PC-3 (cell line): ENCODE results near the gene PHETA1. TPM values are rescaled to one million over a fixed set of nuclear protein-coding genes. Genes with fewer than 3 reads are reported as not detected.

Experiments used
- ATAC-seq: fragments of 200-7000 bp; cut with Tn5 transposase; 2 replicates; pipeline ENCODE4 v1.9.1; 2020; ENCODE audit warnings: mild to moderate bottlenecking, moderate library complexity
- BruUV-seq: library from RNA; stranded (reverse); fragments of 400-500 nt; replicated peaks from 2 replicates; lab custom pipeline; 2021; lab: Mats Ljungman, UMichigan
- CTCF ChIA-PET: fragments of 300-600 bp; sonication (Branson Sonifier 250); formaldehyde crosslinking; loops from one replicate; lab custom pipeline; 2022; ENCODE audit warnings: antibody characterized with exemption; lab: Charles Lee
- POLR2A ChIA-PET: fragments of 300-600 bp; sonication (Branson Sonifier 250); formaldehyde crosslinking; loops from one replicate; lab custom pipeline; 2022; ENCODE audit warnings: antibody characterized with exemption; ENCODE audit not compliant: unreplicated experiment; lab: Charles Lee
- DNase-seq: peaks from one replicate; pipeline ENCODE4 v3.0.0-alpha.2; 2015
- H2AFZ ChIP-seq: fragments of 300-600 bp; sonication (generic); 2 replicates; pipeline ENCODE4 v1.6.0; 2016; ENCODE audit warnings: antibody characterized with exemption, low read length
- H3F3A ChIP-seq: fragments of 300-600 bp; sonication (generic); one replicate; pipeline ENCODE4 v1.6.0; 2017; ENCODE audit warnings: antibody characterized with exemption, low read length, control low read depth, mild to moderate bottlenecking; ENCODE audit not compliant: unreplicated experiment
- H3K27ac ChIP-seq: fragments of 300-600 bp; sonication (generic); 2 replicates; pipeline ENCODE4 v1.5.1; 2016; ENCODE audit warnings: mild to moderate bottlenecking, low read length
- H3K27me3 ChIP-seq: fragments of 300-600 bp; sonication (generic); 2 replicates; pipeline ENCODE4 v1.6.1; 2016; ENCODE audit warnings: low read length, mixed read lengths
- H3K36me3 ChIP-seq: fragments of 300-600 bp; sonication (generic); 2 replicates; pipeline ENCODE4 v1.6.1; 2016; ENCODE audit warnings: low read depth, mixed run types, low read length, mixed read lengths
- H3K4me1 ChIP-seq: fragments of 300-600 bp; sonication (generic); 2 replicates; pipeline ENCODE4 v1.5.1; 2016; ENCODE audit warnings: low read length; ENCODE audit not compliant: insufficient read depth
- H3K4me2 ChIP-seq: fragments of 300-600 bp; sonication (generic); 2 replicates; pipeline ENCODE4 v1.6.0; 2016; ENCODE audit warnings: low read length
- H3K4me3 ChIP-seq: fragments of 300-600 bp; sonication (generic); 2 replicates; pipeline ENCODE4 v1.5.1; 2016; ENCODE audit warnings: mild to moderate bottlenecking, low read length, mixed read lengths
- H3K79me2 ChIP-seq: fragments of 300-600 bp; sonication (generic); 2 replicates; pipeline ENCODE4 v1.6.1; 2017; ENCODE audit warnings: low read length, mixed read lengths
- H3K9ac ChIP-seq: fragments of 300-600 bp; sonication (generic); 2 replicates; pipeline ENCODE4 v1.6.0; 2016; ENCODE audit warnings: mild to moderate bottlenecking, low read length
- H3K9me2 ChIP-seq: fragments of 300-600 bp; sonication (generic); replicated peaks from 2 replicates; pipeline ENCODE4 v1.6.1; 2016; ENCODE audit warnings: mixed run types, low read length, mixed read lengths
- H3K9me3 ChIP-seq: fragments of 300-600 bp; sonication (generic); 2 replicates; pipeline ENCODE4 v1.6.1; 2016; ENCODE audit warnings: low read length, mixed read lengths
- H4K20me1 ChIP-seq: fragments of 300-600 bp; sonication (generic); 2 replicates; pipeline ENCODE4 v1.6.1; 2016; ENCODE audit warnings: low read length, mixed read lengths
- CTCF ChIP-seq: fragments of 300-600 bp; sonication (generic); conservative IDR thresholded peaks from 2 replicates; pipeline ENCODE4 v1.5.1; 2017; ENCODE audit warnings: antibody characterized with exemption, low read depth, mild to moderate bottlenecking, low read length
- EZH2 ChIP-seq: fragments of 300-600 bp; sonication (generic); IDR thresholded peaks from one replicate; pipeline ENCODE4 v1.6.1; 2017; ENCODE audit warnings: antibody characterized with exemption, mild to moderate bottlenecking, low read length; ENCODE audit not compliant: unreplicated experiment
- EZH2phosphoT487 ChIP-seq: fragments of 300-600 bp; sonication (generic); IDR thresholded peaks from 2 replicates; pipeline ENCODE4 v1.6.1; 2018; ENCODE audit warnings: mild to moderate bottlenecking, antibody characterized with exemption, low read length, borderline replicate concordance
- intact Hi-C: fragments of 100-400 bp; cut with micrococcal nuclease; formaldehyde crosslinking; loops from 2 replicates; pipeline ENCODE4 v1.9.0; 2023
- total RNA-seq: library from RNA; depleted of rRNA; stranded (reverse); fragments of >200 nt; gene quantifications from 2 replicates; pipeline ENCODE4 v1.2.3, GENCODE V29; 2014

Gene PHETA1
- total RNA-seq, 1 experiment from 2014 or later: 18.6 TPM

GRCh38 chr12:111363578-111363977 lies 5.3 kb downstream of the PHETA1 start:
- H3K9me2 ChIP-seq: no peaks in the 10 kb centered on the region
- no peak for TF ChIP-seq CTCF
- TF ChIP-seq EZH2: no peak
- TF ChIP-seq EZH2phosphoT487: no peak
- no peaks in the 10 kb centered on the region for H4K20me1 ChIP-seq
- H3K79me2 ChIP-seq: peaks cover 10% of the 10 kb centered on the region; the same call in 1 of the 2 replicates
- CTCF ChIA-PET: no interaction called here
- H3K4me3 ChIP-seq: no peak overlapping the region
- BruUV-seq: no TSS peak
- H3K9ac ChIP-seq: no peak overlapping the region
- H3K4me2 ChIP-seq: no peak overlapping the region
- peaks cover 12% of the 10 kb centered on the region for H3K4me1 ChIP-seq
- intact Hi-C loops: no loop called here
- no peak overlapping the region for H3K27ac ChIP-seq
- DNase-seq (no peak), ATAC-seq (no peak)
- H2AFZ ChIP-seq: no peak overlapping the region
- H3F3A ChIP-seq: no peaks in the 10 kb centered on the region
- POLR2A ChIA-PET: no interaction called here
- H3K27me3 ChIP-seq: no peaks in the 10 kb centered on the region
- H3K36me3 ChIP-seq: 0 out of 2 replicates have a peak, but pooled peaks cover 2% of the 10 kb centered on the region
- no peaks in the 10 kb centered on the region for H3K9me3 ChIP-seq

GRCh38 chr12:111362687-111363475 lies 6.0 kb downstream of the PHETA1 start:
- no peak for ATAC-seq
- ChIA-PET POLR2A (no interaction called here), CTCF (no interaction called here)
- Histone ChIP-seq H3K9me2 (no peaks in the 10 kb centered on the region), H3F3A (no peaks in the 10 kb centered on the region), H3K27me3 (no peaks in the 10 kb centered on the region), H2AFZ (no peak overlapping the region), H3K27ac (no peak overlapping the region), H3K4me3 (no peak overlapping the region), H3K4me2 (no peak overlapping the region), H3K79me2 (peaks cover 3% of the 10 kb centered on the region; the same call in 1 of the 2 replicates), H3K9me3 (no peaks in the 10 kb centered on the region), H3K4me1 (peaks cover 6% of the 10 kb centered on the region), H3K36me3 (0 out of 2 replicates have a peak, but pooled peaks cover 2% of the 10 kb centered on the region), H3K9ac (no peak overlapping the region), H4K20me1 (no peaks in the 10 kb centered on the region)
- no peak for DNase-seq
- no peak for TF ChIP-seq CTCF
- no peak for TF ChIP-seq EZH2
- no peak for TF ChIP-seq EZH2phosphoT487
- intact Hi-C loops: no loop called here
- BruUV-seq: no TSS peak

- Histone ChIP-seq H3K79me2 (no peaks in the 10 kb centered on the region), H3K27ac (no peak overlapping the region), H3F3A (no peaks in the 10 kb centered on the region), H4K20me1 (no peaks in the 10 kb centered on the region), H2AFZ (no peak overlapping the region), H3K27me3 (no peaks in the 10 kb centered on the region), H3K9me2 (no peaks in the 10 kb centered on the region), H3K9ac (no peak overlapping the region), H3K4me1 (no peaks in the 10 kb centered on the region), H3K9me3 (no peaks in the 10 kb centered on the region), H3K36me3 (0 out of 2 replicates have a peak, but pooled peaks cover 2% of the 10 kb centered on the region), H3K4me3 (no peak overlapping the region), H3K4me2 (no peak overlapping the region)
- no peak; the same call in 1 of the 2 replicates for ATAC-seq
- DNase-seq: no peak
- intact Hi-C loops: no loop called here
- no peak for TF ChIP-seq EZH2
- CTCF ChIA-PET: no interaction called here
- POLR2A ChIA-PET: no interaction called here
- BruUV-seq: no TSS peak
Observed at GRCh38 chr12:111361717-111362576, 6.9 kb downstream of the PHETA1 start.
